Ramos (cell line): ENCODE results near the gene CCT2.

Source experiments
- in situ Hi-C: fragments of 300-500 bp; cut with MboI; formaldehyde crosslinking; loops from one replicate; pipeline ENCODE4 v1.14.3; 2022; ENCODE audit warnings: low sequenced_read_pairs; ENCODE audit not compliant: unreplicated experiment

The CCT2 gene

DNA sequence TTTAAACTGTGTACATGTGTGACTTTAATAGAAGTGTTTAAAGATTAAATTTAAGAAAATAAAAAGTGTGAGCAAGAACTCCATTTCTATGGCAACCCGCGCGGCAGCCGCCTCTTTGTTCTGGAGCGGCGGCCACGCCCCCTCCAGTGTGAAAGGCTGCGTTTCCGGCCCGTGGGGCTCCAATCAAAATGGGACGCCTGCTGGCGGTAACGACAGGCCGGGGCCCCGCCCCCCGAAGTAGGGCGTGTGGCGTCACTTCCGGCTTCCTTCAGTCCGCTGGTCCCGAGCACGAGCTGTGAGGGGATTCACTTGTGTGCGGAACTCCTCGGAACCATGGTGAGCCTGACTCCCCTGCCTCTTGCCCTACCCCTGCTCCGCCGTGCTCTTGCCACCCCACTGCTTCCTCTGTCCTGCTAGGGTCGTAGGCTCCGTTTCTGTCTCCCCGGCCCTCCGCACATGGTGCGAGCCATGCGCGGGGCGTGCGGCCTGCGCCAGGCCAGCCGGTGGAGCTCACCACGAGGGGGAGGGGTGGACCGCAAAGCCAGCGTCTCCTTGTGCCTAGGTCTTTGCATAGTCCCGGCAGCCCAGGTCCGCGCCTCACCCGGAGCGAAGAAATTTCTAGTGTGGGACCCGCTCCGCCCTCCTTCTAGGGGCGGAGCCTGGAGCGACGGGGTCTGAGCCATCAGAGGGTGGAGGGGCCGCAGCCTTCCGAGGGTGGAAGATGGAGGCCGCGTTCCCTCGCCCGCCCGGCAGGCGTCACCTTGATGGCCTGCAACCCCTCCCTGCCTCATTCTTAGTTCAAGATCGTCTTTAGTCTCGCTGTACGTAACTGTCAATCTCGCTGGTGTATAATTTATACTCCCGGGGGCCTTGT, at the start of gene CCT2:
CCT2 (plus strand) TSS at position 271 of the 874 bp plus-strand sequence; CDS start at position 334, 63 bp downstream.
- in situ Hi-C loops: loop anchor here (25.0 kb wide), 1 partner anchor 223 kb away; the partner anchor contains the start of gene YEATS4

DNA sequence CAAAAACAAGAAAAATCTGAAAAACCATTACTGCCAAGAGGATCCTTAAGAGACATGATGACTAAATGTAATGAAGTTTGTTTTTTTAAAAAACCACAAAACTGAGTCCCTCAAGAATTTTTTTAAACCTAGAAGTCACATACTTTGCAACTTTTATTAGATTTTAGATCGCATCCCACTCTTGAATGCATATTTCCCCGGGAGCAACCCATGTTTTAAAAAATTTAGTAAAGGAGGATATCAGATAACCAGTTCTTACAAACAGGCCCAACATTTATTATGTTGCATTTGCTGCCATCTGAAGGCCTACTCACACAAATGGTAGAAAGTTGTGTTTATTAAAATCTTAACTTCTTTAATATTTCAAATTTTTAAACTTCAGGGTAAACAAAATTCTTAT, 44.3 kb upstream of the CCT2 start:
- in situ Hi-C loops: no loop called here

DNA sequence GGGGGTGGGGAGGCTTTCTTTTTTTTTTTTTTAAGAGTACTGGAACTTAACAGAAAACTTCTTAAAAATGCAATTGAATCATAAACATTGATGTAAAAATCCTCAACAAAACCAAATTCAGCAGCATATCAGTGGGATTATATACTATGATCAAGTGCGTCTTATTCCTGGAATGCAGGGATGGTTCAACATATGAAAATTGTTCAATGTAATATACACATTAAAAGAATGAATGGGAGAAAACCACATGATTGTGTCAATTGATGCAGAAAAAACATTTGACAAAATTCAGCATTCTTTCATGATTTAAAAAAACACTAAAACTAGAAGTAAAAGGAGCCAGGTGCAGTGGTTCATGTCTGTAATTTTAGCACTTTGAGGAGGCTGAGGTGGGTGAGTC, 41.2 kb upstream of the CCT2 start:
- in situ Hi-C loops: no loop called here

DNA sequence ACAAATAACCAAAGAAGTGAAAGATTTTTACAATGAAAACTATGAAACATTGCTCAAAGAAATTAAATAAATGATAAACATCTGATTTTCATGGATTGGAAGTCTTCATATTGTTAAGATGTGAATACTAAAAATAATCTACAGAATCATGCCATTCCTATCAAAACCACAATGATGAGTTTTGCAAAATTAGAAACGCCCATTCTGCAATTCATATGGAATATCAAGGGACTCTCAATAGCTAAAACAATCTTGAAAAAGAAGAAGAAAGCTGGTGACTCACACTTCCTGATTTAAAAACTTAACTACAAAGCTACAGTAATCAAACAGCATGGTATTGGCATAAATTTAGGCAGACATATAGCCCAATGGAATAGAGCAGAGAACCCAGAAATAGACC, 40.2 kb upstream of the CCT2 start:
- in situ Hi-C loops: no loop called here

DNA sequence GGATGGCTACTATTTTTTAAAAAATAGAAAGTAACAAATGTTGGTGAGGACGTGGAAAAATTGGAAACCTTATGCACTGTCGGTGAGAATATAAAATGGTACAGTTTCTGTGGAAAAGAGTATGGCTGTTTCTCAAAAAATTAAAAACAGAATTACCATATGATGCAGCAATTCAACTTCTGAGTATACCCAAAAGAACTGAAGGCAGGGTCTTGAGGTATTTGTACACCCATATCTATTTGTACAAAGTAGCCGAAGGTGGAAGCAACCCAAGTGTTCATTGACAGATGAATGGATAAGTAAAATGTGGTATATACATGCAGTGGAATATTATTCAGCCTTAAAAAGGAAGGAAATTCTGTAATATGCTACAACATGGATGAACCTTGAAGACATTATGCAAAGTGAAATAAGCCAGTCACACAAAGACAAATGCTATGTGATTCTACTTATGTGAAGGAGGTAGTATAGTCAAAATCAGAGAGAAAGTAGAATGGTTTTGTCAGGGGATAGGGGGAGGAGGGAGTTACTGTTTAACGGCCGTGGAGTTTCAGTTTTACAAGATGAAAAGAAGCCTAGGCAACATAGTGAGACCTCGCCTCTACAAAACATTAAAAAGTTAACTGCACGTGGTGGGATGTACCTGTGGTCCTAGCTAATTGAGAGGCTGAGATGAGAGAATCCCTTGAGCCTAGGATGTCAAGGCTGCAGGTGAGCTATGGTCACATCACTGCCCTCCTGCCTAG, 38.4 kb upstream of the CCT2 start:
- in situ Hi-C loops: no loop called here

DNA sequence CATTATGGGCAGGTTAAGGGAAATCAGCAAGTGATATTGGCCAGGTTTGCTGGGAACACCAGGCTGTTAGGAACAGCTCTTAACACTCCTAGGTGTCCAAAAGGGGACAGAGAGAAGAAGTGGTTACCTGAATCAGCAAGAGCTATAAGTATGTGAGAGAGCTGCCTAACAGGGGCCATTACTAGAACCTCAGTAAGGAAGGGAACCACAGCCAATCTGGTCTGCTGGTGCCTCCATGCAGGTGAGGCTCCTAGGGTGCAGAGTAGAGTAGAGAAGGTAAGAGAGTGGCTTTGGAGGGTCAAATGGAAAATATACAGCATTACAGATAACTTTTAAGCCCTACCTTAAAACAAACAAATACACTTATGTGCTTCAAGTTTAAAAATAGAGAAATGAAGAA, 36.6 kb upstream of the CCT2 start:
- in situ Hi-C loops: no loop called here

DNA sequence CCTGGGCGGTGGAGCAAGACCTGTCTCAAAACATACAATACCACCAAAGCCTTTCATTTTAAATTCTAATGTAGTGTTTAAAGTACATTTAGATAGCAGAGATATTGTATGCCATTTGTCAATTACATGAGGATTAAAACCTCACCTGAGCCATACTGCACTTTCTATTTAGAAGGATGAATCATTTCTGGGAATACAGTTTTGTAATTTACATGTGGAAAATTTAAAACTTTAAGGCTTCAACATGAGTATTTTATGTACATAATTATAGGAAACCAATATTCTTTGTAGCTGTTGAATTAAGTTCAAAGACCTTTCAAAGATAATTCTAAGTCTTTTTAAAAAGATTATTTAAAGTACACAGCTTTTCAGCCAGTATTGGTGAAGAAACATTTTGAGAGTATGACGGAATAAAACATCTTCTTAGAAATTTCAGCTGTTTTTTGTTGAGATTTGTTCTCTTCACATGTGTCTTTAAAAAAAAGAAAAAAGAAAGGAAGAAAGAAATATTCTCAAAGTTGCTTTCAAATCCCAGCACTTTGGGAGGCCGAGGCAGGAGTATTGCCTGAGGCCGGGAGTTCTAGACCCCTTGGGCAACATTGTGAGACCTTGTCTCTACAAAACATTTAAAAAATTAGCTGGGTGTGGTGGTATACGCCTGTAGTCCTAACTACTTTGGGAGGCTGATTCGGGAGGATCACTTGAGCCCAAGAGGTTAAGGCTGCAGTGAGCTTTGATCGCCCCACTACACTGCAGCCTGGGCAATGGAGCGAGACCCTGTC, 34.5 kb upstream of the CCT2 start:
- in situ Hi-C loops: no loop called here

DNA sequence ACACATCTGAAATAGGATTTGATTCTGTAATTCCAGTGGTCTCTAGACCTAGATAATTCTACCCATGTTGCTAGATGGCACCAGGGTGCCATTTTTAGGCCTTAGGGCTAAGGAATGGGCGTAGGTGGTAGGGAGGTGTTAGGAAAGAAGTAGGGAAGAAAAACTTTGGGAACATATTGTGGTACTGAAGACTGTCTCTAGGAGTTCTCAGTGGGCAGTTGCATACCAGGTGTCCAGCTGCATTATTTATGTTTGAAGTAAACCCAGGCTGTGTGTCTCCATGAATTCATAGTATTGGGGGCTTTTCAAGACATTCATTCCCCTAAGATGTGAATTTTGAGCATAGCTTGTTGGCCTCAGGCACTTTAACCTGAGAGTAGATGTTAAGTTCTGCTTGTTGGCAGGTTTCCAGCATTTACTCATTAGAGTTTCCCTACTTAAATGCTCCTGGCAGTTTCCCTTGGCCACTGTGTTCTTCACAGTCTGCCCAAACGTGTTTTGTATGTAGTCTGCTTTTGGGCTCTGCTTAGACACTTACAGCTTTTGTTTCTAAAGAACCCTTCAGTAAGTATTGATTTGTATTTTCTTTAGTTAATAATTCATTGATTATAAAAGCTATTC, 31.5 kb upstream of the CCT2 start:
- in situ Hi-C loops: no loop called here

DNA sequence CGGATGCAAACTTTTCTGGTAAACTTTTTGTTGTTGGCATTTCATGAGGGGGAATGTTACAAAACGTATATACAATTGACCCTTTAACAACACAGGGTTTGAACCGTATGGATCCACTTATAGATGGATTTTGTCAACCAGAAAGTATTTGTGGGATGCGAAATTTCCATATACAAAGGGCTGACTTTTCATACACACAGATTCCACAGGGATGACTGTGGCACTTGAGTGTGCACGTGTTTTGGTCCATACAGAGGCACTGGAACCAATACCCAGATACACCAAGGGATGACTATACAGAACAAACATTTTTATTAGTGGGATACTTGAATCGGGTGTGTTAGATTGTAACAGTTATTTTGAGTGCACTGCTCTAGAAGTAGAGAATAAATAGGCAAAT, 29.8 kb upstream of the CCT2 start:
- in situ Hi-C loops: no loop called here

DNA sequence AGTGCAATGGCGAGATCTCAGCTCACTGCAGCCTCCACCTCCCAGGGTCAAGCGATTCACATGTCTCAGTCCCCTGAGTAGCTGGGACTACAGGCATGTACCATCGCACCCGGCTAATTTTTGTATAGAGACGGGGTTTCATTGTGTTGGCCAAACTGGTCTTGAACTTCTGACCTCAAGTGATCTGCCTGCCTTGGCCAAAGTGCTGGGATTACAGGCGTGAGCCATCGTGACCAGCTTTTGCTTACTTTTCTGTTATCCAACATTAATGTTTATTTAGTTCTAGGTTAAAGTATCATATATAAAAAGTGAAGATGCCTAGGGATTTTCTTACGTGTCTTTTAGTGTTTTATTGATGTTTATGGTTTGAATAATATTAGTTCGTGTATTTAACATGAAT, 28.9 kb upstream of the CCT2 start:
- in situ Hi-C loops: no loop called here

DNA sequence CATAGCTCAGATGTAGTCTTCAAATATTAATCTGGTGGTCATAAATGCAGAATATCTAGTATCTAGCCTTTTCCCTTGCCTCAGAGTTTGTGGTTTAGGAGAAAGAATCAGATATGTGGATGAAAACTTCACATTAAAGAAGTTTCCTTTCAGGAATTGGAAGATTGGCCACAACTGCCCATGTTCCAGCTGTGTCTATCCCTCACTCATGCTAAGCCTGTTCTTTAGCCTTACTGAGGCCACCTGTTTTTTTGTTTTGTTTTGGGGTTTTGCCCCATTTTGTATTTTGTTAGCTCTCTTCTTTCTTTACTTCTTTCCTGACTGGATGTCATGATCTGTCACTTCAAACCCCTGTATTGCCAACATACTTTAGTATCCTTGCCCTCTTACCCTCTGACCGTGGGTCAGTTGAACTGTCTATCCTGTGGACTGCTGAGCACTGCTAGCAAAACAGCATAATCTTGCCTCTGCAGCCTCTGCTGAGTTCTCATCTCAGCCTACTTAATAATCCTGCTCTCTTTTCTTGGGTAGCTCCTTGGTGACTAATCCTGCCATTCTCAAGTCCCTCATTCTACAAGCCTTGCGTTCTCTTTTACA, 22.0 kb upstream of the CCT2 start:
- in situ Hi-C loops: no loop called here

DNA sequence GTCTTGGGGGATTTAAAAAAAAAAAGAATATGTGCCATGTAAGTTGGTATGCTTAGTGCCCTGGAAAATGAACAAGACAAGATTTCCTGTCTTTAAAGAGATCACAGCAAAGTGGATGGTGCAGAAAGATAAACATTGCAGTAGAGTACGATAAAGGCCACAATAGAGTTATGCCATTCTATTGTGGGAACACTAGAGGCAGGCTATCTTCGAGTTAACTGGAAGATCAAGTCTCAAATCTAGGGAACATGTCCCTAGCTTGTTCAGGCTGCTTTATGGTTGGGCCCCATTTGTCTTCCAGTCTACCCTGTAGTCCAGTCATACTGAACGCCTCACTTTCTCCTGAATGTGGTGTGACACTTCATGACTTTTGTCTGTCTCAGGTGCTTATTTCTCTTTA, 18.7 kb upstream of the CCT2 start:
- in situ Hi-C loops: no loop called here

DNA sequence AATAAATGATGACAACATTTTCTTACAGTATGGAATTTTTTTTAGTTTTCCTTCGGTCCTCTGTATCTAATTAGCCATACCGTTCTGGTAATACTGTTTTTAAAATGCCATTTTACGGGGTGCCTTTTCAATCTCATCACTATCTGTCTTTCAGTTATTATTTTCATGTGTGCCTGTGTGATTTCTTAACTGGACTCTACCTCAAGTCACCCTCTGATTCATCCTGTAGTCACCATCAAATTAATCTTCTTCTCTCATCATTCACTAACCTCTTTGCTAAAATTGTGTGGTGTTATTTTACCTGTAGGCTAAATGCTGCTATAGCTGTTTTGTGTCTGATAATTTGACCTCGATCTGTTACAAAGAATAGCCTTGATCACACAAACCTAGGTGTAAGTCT, 16.0 kb upstream of the CCT2 start:
- in situ Hi-C loops: no loop called here

DNA sequence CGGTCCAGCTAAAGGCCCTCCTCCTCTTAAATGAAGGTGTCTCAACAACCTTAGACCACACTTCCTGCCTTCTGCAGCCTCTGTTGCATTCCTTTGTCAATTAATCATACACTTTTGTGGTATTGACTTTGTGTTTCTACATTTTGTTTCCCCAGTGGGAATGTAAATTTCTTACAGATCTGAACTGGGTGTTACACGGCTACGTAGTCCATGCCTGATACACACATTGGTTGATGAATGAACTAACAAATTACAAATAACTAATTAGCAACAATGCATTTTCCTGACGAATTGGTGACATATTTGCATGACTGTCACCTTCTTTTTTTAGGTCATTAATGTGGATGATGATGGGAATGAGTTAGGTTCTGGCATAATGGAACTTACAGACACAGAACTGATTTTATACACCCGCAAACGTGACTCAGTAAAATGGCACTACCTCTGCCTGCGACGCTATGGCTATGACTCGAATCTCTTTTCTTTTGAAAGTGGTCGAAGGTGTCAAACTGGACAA, 15.2 kb upstream of the CCT2 start:
- in situ Hi-C loops: no loop called here

DNA sequence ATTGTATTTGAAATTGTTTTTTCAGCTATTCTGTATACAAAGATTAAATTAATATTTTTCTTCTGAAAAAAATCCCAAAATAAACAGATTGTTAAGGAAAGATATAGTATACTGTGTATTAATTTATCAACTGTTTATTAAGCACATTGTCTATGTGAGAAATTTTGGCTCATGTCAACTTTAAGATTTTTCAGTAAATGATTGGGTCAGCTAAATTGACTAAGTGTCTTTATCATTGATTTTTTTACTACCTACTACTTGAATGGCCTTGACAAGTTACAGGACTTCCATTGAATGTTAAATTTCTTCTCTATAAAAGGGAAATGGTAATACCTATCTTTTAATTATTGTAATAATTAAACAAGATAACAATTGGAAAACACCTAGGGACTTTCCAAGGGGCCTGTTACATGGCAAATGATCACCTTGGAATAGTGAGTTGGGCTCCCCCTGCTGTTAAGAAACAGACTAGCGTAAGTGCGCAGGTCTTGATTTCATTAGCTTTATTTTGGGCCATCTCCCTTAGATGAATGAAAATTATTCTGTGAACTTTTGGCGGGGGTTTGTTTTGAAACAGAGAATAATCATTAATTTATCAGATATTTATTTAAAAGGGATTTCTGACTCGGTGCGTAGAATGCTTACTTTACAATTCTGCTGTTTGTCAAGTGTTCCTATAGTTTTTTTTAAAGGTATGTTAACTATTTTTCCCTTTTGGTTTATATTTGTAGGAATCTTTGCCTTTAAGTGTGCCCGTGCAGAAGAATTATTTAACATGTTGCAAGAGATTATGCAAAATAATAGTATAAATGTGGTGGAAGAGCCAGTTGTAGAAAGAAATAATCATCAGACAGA, 14.5 kb upstream of the CCT2 start:
- in situ Hi-C loops: no loop called here

DNA sequence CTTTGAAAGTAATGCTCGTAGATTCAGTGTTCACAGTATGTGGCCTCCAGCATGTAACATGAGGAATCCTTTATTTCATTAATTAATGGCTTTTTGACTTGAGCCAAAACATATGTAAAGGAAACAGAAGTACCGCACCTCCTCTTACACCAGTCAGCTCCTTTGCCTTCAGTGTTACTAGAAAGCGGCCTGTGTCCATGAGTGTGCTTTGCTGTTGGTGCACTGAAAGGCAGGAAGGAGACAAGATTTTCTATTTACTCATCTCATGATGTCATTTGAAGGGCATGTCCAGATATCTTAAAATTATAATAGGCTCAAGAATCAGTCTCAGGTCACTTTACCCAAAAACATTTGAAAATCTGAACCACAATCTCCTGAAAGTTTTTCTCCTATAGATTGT, 9.9 kb upstream of the CCT2 start:
- in situ Hi-C loops: loop anchor here (25.0 kb wide), 1 partner anchor 213 kb away; the partner anchor contains the start of gene YEATS4

DNA sequence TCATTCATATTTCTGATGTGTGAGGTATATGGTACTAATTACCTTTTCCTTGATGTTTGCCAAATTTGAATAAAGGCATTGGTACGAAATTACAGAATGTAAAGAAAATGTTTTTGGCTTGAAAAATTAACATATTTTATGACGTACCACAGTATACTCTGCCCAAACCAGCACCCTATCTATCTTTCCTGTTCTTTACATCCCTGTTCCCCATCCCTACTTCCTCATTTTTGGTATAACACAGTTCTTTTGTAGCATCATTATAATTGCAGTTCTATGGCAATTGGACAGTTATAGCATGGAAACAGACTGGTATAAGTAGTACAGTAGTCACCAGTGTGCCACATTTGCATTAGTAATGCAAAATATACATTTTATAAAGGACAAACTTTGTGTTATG, 7.0 kb upstream of the CCT2 start:
- in situ Hi-C loops: loop anchor here (25.0 kb wide), 1 partner anchor 216 kb away; the partner anchor contains the start of gene YEATS4

DNA sequence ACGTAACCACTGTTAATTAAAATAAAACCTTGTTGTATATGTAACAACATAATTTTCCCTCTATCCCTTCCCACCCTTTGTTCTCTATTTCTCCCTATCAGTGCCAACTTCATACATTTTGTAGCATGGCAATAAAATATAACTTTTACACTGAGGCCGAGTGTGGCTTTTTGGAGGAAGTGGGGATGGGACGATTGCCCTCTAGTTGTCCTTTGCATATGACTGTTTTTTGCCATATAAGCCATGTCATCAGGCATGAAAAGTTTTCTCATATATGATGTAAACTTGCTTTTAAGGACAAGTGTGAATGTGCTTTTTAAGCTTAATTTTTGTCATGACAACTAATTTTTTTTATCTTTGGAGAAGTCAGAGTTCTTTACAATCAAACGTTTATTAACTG, 6.2 kb upstream of the CCT2 start:
- in situ Hi-C loops: loop anchor here (25.0 kb wide), 1 partner anchor 217 kb away; the partner anchor contains the start of gene YEATS4
